HEK293 (cell line): ENCODE measurements around the gene ATG2A.

ENCODE experiments used
- CTCF ChIP-seq: fragments of 450-650 bp; formaldehyde crosslinking; IDR thresholded peaks from 2 replicates; pipeline ENCODE4 v1.5.1; 2016; ENCODE audit warnings: missing biosample characterization, missing genetic modification characterization
- KLF9 ChIP-seq: fragments of 450-650 bp; formaldehyde crosslinking; IDR thresholded peaks from 2 replicates; pipeline ENCODE4 v1.5.1; 2016; ENCODE audit warnings: missing biosample characterization, missing genetic modification characterization, low read depth
- RBAK ChIP-seq: fragments of 450-650 bp; formaldehyde crosslinking; IDR thresholded peaks from 2 replicates; pipeline ENCODE4 v1.5.1; 2016; ENCODE audit warnings: missing biosample characterization, missing genetic modification characterization
- SETDB1 ChIP-seq: IDR thresholded peaks from one replicate; pipeline ENCODE4 v1.6.1; 2017; ENCODE audit warnings: mild to moderate bottlenecking, low read length, moderate library complexity, mixed read lengths; ENCODE audit not compliant: insufficient read length
- ZBTB26 ChIP-seq: fragments of 450-650 bp; formaldehyde crosslinking; optimal IDR thresholded peaks from 2 replicates; pipeline ENCODE3; 2016; ENCODE audit warnings: missing biosample characterization, mild to moderate bottlenecking, missing genetic modification characterization
- ZBTB8A ChIP-seq: fragments of 450-650 bp; formaldehyde crosslinking; IDR thresholded peaks from 2 replicates; pipeline ENCODE4 v1.5.1; 2016; ENCODE audit warnings: missing biosample characterization, missing genetic modification characterization
- ZFP37 ChIP-seq: fragments of 450-650 bp; formaldehyde crosslinking; IDR thresholded peaks from 2 replicates; pipeline ENCODE4 v1.5.1; 2016; ENCODE audit warnings: missing biosample characterization, missing genetic modification characterization
- ZNF138 ChIP-seq: fragments of 450-650 bp; formaldehyde crosslinking; IDR thresholded peaks from 2 replicates; pipeline ENCODE4 v1.5.1; 2016; ENCODE audit warnings: missing biosample characterization, missing genetic modification characterization, borderline replicate concordance
- ZNF140 ChIP-seq: fragments of 450-650 bp; formaldehyde crosslinking; IDR thresholded peaks from 2 replicates; pipeline ENCODE4 v1.5.1; 2016; ENCODE audit warnings: missing biosample characterization, missing genetic modification characterization
- ZNF174 ChIP-seq: fragments of 450-650 bp; formaldehyde crosslinking; IDR thresholded peaks from 2 replicates; pipeline ENCODE4 v1.5.0; 2017; ENCODE audit warnings: missing biosample characterization, mild to moderate bottlenecking, missing genetic modification characterization
- ZNF585B ChIP-seq: fragments of 450-650 bp; formaldehyde crosslinking; IDR thresholded peaks from 2 replicates; pipeline ENCODE4 v1.5.1; 2016; ENCODE audit warnings: missing biosample characterization, missing genetic modification characterization
- ZSCAN30 ChIP-seq: fragments of 450-650 bp; IDR thresholded peaks from 2 replicates; pipeline ENCODE4 v1.5.1; 2018; ENCODE audit warnings: missing biosample characterization, mild to moderate bottlenecking, missing genetic modification characterization, moderate library complexity

DNA sequence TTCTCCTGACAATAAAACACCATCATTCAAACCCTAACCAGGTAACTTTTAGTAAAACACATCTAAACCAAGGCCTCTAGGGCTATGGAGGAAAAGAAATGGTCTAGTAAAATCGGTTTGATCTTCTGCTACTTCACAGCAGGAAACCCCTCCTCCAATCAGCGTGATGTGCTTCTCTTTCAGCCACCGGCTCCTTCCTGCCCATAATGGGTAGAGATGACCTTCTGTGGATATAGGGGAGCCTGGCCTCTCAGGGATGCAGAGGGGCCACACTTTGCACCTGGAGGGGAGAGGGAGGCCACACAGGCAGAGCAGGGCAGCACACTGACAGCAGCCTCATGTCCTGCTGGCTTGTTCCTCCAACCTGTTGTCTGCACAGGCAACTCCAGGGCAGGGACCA, 45.5 kb downstream of the ATG2A start:
- no peak for TF ChIP-seq ZNF138 (tag by site-specific recombination)
- TF ChIP-seq CTCF, result no peak
- TF ChIP-seq ZBTB26, result no peak
- TF ChIP-seq ZBTB8A, result no peak
- no peak for TF ChIP-seq ZNF140 (tag by site-specific recombination)
- TF ChIP-seq ZNF585B (tag by site-specific recombination), result no peak
- TF ChIP-seq KLF9, result no peak
- TF ChIP-seq ZSCAN30 (tag by site-specific recombination), result no peak
- TF ChIP-seq RBAK (tag by site-specific recombination), result no peak
- no peak for TF ChIP-seq ZNF174 (tag by site-specific recombination)
- TF ChIP-seq ZFP37, result no peak
- TF ChIP-seq SETDB1, result no peak
